ENCODE results near the gene TP53I13.

- TF ChIP-seq POLR2AphosphoS5 (IDR thresholded peaks at IDR 0.05; ENCODE audit: borderline replicate concordance, low read depth, low read length): no peak
- no peak for TF ChIP-seq EZH2 (IDR thresholded peaks at IDR 0.05)
These were observed 26.1 kb downstream of the TP53I13 start for GRCh38 chr17:29594519-29595090.

Data from SK-N-MC (cell line).